Measurements from ENCODE around the gene KLK14.
A peak's percentile ranks its signal among the peaks of the same experiment; 100 is the strongest.

Gene KLK14

GRCh38 chr19:51082611-51083010 is at the start of gene KLK14:
Gene KLK14 (minus strand): TSS chr19:51082887. CDS start chr19:51082614, 273 bp downstream.
- FAIRE-seq, result no peak

GRCh38 chr19:51131780-51132680 is 49.3 kb upstream of the KLK14 start:
- no peak for FAIRE-seq

- no peak for FAIRE-seq
Observed at GRCh38 chr19:51129716-51130115, 47.0 kb upstream of the KLK14 start.

GRCh38 chr19:51128227-51128626 is 45.5 kb upstream of the KLK14 start:
- FAIRE-seq, result no peak

- FAIRE-seq, result no peak
Observed at GRCh38 chr19:51127755-51128154, 45.1 kb upstream of the KLK14 start.

GRCh38 chr19:51127032-51127431 is 44.3 kb upstream of the KLK14 start:
- no peak for FAIRE-seq

GRCh38 chr19:51125421-51126075 is 42.9 kb upstream of the KLK14 start:
- no peak for FAIRE-seq

GRCh38 chr19:51124729-51125128 is 42.0 kb upstream of the KLK14 start, which contains the start of gene SIGLEC9:
Gene SIGLEC9 (plus strand): TSS chr19:51124906. CDS start chr19:51124975, 69 bp downstream.
- FAIRE-seq, result no peak

GRCh38 chr19:51124216-51124615 is 41.5 kb upstream of the KLK14 start:
- no peak for FAIRE-seq

GRCh38 chr19:51123802-51124201 is 41.1 kb upstream of the KLK14 start:
- no peak for FAIRE-seq

- FAIRE-seq, result no peak
Observed at GRCh38 chr19:51123381-51123800, 40.7 kb upstream of the KLK14 start.

GRCh38 chr19:51122112-51122981 is 39.7 kb upstream of the KLK14 start:
- no peak for FAIRE-seq

GRCh38 chr19:51121257-51121656 is 38.6 kb upstream of the KLK14 start:
- no peak for FAIRE-seq

GRCh38 chr19:51120160-51120559 is 37.5 kb upstream of the KLK14 start:
- no peak for FAIRE-seq

GRCh38 chr19:51119611-51120010 is 36.9 kb upstream of the KLK14 start:
- no peak for FAIRE-seq

- FAIRE-seq, result no peak
Observed at GRCh38 chr19:51119101-51119500, 36.4 kb upstream of the KLK14 start.

- no peak for FAIRE-seq
Observed at GRCh38 chr19:51116736-51117286, 34.1 kb upstream of the KLK14 start.

- no peak for FAIRE-seq
Observed at GRCh38 chr19:51114087-51114729, 31.5 kb upstream of the KLK14 start.

- FAIRE-seq, result no peak
Observed at GRCh38 chr19:51111606-51112005, 28.9 kb upstream of the KLK14 start.

- no peak for FAIRE-seq
Observed at GRCh38 chr19:51110666-51110971, 27.9 kb upstream of the KLK14 start.

GRCh38 chr19:51108805-51109146 is 26.1 kb upstream of the KLK14 start:
- FAIRE-seq, result no peak

- peak; percentile 98 for FAIRE-seq
Observed at GRCh38 chr19:51108066-51108804, 25.5 kb upstream of the KLK14 start, which contains the start of gene CTU1. Gene CTU1 (minus strand): TSS chr19:51108409. CDS start chr19:51104569, 3,840 bp downstream.
